Measurements from ENCODE around the gene ANO7.

Gene ANO7

DNA sequence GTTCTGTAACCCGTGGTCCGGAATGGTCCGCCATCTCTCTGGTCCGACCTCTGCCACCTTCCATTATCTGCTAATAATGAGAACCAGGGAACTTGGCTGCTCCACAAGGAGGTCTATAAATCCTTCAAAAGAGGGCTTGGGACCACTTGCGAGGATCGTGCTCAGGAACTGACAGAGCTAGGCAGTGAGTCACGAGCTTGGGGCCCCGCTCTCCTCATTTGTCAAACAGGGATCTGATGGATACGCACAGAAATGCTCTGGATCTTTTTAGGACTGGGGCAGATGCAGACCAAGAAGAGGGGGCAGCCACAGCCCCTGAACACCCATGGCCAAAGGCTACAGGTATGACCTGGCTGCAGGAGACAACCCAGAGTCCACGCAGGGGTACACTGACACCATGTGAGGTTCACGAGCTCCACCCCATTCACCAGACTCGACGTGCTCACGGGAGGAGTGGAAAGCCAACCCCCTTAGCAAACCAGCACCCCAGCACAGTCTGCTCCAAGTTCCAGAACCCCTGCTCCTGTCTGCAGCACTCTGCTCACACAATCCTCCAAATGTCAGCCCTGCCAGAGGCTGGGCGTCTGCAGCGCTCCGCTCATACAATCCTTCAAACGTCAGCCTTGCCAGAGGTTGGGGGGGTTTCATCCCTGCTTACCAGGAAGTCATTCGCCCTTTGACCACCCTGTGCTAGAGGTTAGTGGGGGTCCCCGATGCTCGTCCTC, 45.8 kb downstream of the ANO7 start:
- H3K4me3 ChIP-seq (ENCODE audit: low read depth, low read length), result no peak overlapping the region
- TF ChIP-seq, protein P1, sequence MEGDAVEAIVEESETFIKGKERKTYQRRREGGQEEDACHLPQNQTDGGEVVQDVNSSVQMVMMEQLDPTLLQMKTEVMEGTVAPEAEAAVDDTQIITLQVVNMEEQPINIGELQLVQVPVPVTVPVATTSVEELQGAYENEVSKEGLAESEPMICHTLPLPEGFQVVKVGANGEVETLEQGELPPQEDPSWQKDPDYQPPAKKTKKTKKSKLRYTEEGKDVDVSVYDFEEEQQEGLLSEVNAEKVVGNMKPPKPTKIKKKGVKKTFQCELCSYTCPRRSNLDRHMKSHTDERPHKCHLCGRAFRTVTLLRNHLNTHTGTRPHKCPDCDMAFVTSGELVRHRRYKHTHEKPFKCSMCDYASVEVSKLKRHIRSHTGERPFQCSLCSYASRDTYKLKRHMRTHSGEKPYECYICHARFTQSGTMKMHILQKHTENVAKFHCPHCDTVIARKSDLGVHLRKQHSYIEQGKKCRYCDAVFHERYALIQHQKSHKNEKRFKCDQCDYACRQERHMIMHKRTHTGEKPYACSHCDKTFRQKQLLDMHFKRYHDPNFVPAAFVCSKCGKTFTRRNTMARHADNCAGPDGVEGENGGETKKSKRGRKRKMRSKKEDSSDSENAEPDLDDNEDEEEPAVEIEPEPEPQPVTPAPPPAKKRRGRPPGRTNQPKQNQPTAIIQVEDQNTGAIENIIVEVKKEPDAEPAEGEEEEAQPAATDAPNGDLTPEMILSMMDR (IDR thresholded peaks at IDR 0.05; ENCODE audit: borderline replicate concordance, insufficient read depth, low read depth, low read length), result no peak

DNA sequence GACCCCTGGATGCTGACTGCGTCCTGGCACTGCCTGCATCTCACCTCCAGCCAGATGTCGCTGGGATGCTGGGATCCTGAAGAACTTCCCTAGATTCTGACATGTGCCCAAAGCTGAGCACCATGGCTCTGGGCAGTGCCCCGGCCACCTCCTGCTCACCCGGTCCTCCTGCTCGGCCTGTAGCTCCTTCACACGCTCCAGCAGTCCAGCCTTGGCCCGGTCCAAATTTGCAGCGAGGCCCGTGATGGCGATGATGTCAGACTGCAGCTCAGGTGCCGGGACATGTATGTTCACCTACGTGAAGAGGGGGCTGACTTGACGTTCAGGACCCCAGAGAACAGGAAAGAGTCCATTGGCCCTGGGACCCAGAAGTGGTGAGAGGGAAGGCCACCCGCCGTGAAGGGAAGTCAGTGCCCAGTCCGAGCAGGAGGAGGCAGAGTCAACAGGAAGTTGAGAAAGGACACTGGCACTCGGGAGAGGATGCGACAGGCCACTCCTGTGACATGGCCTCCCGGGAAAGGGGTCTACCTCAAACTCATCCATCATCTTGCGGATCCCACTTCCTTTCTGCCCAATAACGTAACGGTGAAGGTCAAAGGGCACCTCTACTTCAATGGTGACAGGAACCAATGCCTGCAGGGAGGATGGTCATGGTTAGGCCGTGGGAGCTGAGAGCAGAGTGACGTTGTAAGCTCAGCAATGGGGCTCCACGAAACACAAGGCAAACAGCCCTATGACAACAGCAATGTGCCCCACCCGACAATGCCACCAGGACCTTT, 46.7 kb downstream of the ANO7 start:
- H3K4me3 ChIP-seq (ENCODE audit: low read depth, low read length), result no peak overlapping the region
- TF ChIP-seq, protein P1 (IDR thresholded peaks at IDR 0.05; ENCODE audit: borderline replicate concordance, insufficient read depth, low read depth, low read length), result no peak

DNA sequence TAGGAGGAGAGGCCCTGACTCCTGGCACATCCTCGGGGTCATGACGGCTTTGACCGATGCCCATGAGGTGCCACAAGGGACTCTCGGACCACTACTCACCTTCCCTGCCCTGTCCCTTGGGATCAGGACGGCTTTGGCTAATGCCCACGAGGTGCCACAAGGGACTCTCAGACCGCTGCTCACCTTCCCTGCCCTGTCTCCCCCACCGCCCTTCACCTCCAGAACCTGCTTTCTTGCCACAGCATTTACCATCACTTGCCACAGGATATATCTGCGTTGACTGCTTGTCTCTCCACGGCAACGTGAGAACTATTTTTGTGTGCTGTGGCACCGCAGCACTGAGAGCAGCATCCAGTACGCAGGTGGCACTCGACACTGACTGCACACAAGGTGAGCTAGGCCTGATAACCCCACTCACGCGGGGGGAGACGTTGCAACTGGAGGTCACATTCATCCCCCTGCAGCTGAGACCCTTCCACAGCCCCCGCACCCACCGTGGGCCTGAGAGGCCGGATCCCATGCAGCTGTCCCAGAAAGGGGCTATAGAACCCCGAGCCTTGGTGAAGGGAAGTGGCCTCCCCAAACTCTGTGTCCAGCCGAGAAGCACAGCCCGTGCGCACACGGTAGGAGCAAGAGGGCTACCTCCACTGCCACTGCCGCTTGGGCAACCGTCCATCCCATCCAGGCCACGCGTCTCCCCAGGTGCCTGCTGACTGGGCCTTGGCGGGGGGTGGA, 47.5 kb downstream of the ANO7 start:
- TF ChIP-seq, protein P1 (IDR thresholded peaks at IDR 0.05; ENCODE audit: borderline replicate concordance, insufficient read depth, low read depth, low read length), result no peak
- H3K4me3 ChIP-seq (ENCODE audit: low read depth, low read length), result no peak overlapping the region

DNA sequence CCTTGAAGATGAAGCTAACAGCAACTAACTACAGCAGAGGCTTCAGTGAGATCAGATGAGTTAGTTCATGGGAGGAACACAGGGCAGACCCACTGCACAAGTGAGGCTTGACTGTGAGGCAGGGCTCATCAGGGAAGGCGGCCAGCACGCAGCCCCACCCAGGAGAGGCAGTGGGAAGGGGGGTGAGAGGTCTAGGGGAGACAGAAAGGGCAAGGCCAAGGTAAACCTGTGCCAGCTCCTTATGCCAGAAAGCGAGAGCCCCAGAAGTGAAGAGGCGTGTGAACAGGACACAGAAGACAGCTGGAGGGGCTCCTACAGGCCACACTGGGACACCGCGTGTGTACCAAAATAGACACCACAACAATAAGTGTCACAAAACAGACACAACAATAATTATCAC, 48.6 kb downstream of the ANO7 start:
- TF ChIP-seq, protein P1 (IDR thresholded peaks at IDR 0.05; ENCODE audit: borderline replicate concordance, insufficient read depth, low read depth, low read length), result no peak
- no peak overlapping the region for H3K4me3 ChIP-seq (ENCODE audit: low read depth, low read length)

DNA sequence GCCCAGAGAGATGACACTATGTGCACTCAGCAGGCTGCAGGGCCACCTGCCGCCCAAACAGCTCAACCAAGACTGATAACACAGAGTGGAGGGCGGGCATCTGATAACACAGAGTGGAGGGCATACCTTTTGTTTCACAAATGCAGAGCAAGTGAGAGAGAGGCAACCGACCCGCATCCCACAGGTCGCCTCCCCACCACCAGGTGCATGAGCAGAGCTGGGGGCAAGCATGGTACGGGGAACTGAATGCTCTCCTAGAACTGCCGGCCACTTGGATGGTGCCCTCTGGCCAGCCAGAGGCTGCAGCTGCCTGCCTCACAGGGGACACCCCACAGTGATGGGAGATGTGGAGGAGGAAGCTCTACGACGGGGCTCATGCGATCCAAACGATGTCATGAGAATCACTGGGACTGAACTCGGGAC, 49.5 kb downstream of the ANO7 start:
- H3K4me3 ChIP-seq (ENCODE audit: low read depth, low read length), result no peak overlapping the region
- TF ChIP-seq, protein P1 (IDR thresholded peaks at IDR 0.05; ENCODE audit: borderline replicate concordance, insufficient read depth, low read depth, low read length), result no peak

DNA sequence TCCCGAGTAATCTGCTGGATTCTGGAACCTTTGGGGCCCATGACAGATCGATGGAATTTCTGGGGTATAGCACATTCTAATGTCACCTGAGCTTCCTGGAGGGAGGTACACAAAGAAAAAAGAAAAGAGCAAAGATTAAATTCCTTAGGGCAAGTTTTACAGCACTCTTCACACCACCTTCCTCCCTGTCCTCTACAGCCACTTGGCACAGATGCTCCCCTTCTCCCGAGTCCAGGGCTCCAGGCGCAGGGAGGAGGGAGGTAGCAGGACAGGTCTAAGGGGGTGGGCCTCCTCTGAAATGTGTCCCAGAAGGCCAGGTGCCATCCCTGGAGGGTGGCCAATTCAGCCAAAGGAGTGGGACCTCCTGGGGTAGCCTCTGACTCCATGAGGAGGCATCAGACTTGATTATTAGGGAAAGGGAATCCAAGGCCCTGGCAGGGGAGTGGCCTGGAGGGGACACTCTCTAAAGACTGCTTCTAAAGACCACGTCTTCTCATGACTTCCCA, 50.3 kb downstream of the ANO7 start:
- no peak overlapping the region for H3K4me3 ChIP-seq (ENCODE audit: low read depth, low read length)
- TF ChIP-seq, protein P1 (IDR thresholded peaks at IDR 0.05; ENCODE audit: borderline replicate concordance, insufficient read depth, low read depth, low read length), result no peak
